GM12872 (cell line): ENCODE results near the gene CDC42.

Source experiments
- CTCF ChIP-seq: IDR thresholded peaks from 3 replicates; pipeline ENCODE4 v1.5.1; 2011; ENCODE audit warnings: low read depth, mild to moderate bottlenecking, low read length, moderate library complexity; ENCODE audit not compliant: insufficient read depth

Gene CDC42

GRCh38 chr1:22098752-22099151 lies 46.2 kb downstream of the CDC42 start:
- no peak for TF ChIP-seq CTCF

DNA sequence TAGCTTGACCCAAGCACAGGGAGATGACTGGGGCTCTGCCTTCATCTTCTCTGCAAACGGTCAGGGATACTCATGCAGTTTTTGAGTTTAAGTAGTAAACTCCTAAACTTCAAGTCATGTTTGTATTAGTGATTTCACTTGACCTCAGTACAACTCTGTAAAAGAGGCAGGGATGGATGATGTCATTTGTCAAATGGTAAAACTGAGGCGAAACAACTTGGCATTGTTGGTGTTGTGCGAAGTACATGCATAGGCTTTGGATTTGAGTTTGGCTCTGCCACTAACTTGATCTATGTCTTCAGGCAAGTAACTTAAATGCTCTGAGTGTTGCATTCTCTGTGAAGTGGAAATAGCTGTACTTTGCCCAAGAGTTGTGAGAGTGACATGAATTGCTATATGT lies 47.7 kb downstream of the CDC42 start:
- TF ChIP-seq CTCF: no peak

DNA sequence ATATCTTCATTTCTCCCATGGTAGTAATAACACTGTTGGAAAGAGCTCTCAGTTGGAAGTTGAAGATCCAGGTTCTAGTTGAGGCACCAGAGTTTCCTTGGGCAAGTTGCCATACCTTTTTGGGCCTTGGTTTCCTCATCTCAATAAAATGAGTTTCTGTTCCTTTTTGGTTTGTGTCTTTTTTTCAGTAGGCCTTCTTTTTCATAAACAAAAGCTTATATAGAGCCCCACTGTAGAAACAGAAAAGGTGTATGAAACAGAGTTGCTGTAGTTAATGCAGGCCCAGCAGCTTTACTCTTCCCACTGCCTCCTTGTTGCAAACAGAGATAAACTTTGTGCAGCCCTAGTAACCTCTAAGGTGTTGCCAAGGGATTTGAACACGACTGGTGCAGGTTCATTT lies 48.7 kb downstream of the CDC42 start:
- no peak for TF ChIP-seq CTCF

- TF ChIP-seq CTCF: no peak
Measured at GRCh38 chr1:22101995-22102394, 49.5 kb downstream of the CDC42 start.

DNA sequence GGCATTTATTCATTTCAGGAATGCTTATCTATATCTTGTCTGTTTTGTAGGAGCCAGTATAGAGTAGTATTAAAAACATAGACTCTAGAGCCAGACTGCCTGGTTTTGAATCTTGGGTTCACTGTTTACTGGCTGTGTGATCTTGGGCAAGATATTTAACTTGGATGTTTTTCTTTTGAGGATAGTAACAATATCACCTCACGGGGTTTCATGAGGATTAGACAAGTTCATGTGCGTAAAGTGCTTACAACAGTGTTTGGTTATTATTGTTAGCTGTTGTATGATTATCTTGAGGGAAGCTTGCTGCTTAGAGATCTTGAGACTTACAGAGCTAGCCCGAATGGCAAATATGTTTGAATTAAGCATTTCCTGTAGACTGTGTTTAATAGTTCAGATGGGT lies 50.2 kb downstream of the CDC42 start:
- TF ChIP-seq CTCF: no peak

GRCh38 chr1:22104094-22104493 lies 51.6 kb downstream of the CDC42 start:
- TF ChIP-seq CTCF: no peak

DNA sequence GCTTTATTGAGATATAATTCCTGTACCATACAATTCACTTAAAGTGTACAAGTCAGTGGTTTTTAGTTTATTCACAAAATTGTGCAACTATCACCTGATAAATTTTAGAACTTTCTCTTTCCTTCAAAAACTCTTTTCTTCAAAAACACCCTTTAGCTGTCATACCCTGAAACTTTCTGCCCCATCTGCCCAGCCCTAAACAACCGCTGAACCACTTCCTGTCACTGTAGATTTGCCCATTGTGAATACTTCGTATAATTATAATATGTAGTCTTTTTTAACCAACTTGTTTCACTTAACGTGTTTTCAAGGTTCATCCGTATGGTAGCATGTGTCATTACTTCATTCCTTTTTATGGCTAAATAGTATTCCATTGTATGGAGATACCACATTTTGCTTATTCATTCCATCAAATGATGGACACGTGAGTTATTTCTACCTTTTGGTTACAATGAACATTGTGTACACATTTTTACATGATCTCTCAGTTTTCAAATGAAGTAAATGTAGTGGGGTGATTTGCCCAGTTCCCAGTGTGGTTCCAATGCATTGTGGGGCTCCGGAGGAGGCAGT lies 52.4 kb downstream of the CDC42 start:
- TF ChIP-seq CTCF: no peak
